Neural cell (in vitro differentiated cells): ENCODE results near the gene TROAP. TPM values are rescaled to one million over a fixed set of nuclear protein-coding genes. Genes with fewer than 3 reads are reported as not detected.
A peak's percentile ranks its signal among the peaks of the same experiment; 100 is the strongest.

Experiments used
- H2AFZ ChIP-seq: fragments of 200-600, 300-800 bp; sonication (generic), shearing (Covaris generic); 2 replicates; pipeline ENCODE4 v1.6.0; 2014; ENCODE audit warnings: low read depth, mild to moderate bottlenecking, antibody characterized with exemption, low read length, moderate library complexity
- H3F3A ChIP-seq: fragments of 200-600 bp; shearing (Covaris generic); 2 replicates; pipeline ENCODE4 v1.6.1; 2016; ENCODE audit warnings: mild to moderate bottlenecking, moderate library complexity, mixed read lengths, antibody characterized with exemption, low read length; ENCODE audit not compliant: insufficient read depth, poor library complexity, severe bottlenecking
- H3K27ac ChIP-seq: fragments of 200-600, 300-800 bp; sonication (generic), shearing (Covaris generic); 2 replicates; pipeline ENCODE4 v1.5.1; 2014; ENCODE audit warnings: mild to moderate bottlenecking, low read length, moderate library complexity
- H3K27me3 ChIP-seq: fragments of 300-800, 200-600 bp; sonication (generic), shearing (Covaris generic); 2 replicates; pipeline ENCODE4 v1.6.0; 2014; ENCODE audit warnings: mild to moderate bottlenecking, low read depth, low read length, moderate library complexity; ENCODE audit not compliant: insufficient read depth
- H3K36me3 ChIP-seq: fragments of 300-800, 200-600 bp; sonication (generic), shearing (Covaris generic); 2 replicates; pipeline ENCODE4 v1.5.1; 2014; ENCODE audit warnings: mild to moderate bottlenecking, antibody characterized with exemption, low read length, moderate library complexity; ENCODE audit not compliant: insufficient read depth
- H3K4me2 ChIP-seq: fragments of 300-800, 200-600 bp; sonication (generic), shearing (Covaris generic); 2 replicates; pipeline ENCODE4 v1.6.0; 2014; ENCODE audit warnings: mild to moderate bottlenecking, low read length
- H3K4me3 ChIP-seq: fragments of 300-800, 200-600 bp; sonication (generic), shearing (Covaris generic); 2 replicates; pipeline ENCODE4 v1.5.1; 2014; ENCODE audit warnings: mild to moderate bottlenecking, low read length, moderate library complexity
- H3K79me2 ChIP-seq: fragments of 200-600 bp; shearing (Covaris generic); replicated peaks from 2 replicates; pipeline ENCODE4 v1.6.0; 2014; ENCODE audit warnings: mild to moderate bottlenecking, low read length, moderate library complexity; ENCODE audit not compliant: insufficient read depth
- H3K9ac ChIP-seq: fragments of 300-800, 200-600 bp; sonication (generic), shearing (Covaris generic); 2 replicates; pipeline ENCODE4 v1.6.1; 2016; ENCODE audit warnings: mild to moderate bottlenecking, low read length, mixed read lengths
- H3K9me2 ChIP-seq: fragments of 200-600 bp; shearing (Covaris generic); 2 replicates; pipeline ENCODE4 v1.6.1; 2016; ENCODE audit warnings: mild to moderate bottlenecking, low read length, mixed read lengths; ENCODE audit not compliant: insufficient read depth
- H3K9me3 ChIP-seq: fragments of 200-600, 300-800 bp; sonication (generic), shearing (Covaris generic); 2 replicates; pipeline ENCODE4 v1.6.1; 2016; ENCODE audit warnings: mild to moderate bottlenecking, mixed run types, low read length, moderate library complexity, mixed read lengths
- H4K20me1 ChIP-seq: fragments of 200-600 bp; shearing (Covaris generic); 2 replicates; pipeline ENCODE4 v1.6.1; 2016; ENCODE audit warnings: mild to moderate bottlenecking, mixed run types; ENCODE audit not compliant: insufficient read depth
- CTCF ChIP-seq: fragments of 450-650 bp; IDR thresholded peaks from 2 replicates; pipeline ENCODE4 v1.5.1; 2014; ENCODE audit warnings: antibody characterized with exemption, mild to moderate bottlenecking, moderate library complexity; ENCODE audit not compliant: poor library complexity, severe bottlenecking
- EP300 ChIP-seq: fragments of 450-650 bp; conservative IDR thresholded peaks from 2 replicates; pipeline ENCODE4 v1.6.1; 2014; ENCODE audit warnings: antibody characterized with exemption, mild to moderate bottlenecking, moderate library complexity; ENCODE audit not compliant: poor library complexity, severe bottlenecking
- EZH2 ChIP-seq: fragments of 200-600, 300-800 bp; shearing (Covaris generic), sonication (generic); IDR thresholded peaks from 2 replicates; pipeline ENCODE4 v1.6.1; 2014; ENCODE audit warnings: antibody characterized with exemption, low read length, borderline replicate concordance, mild to moderate bottlenecking; ENCODE audit not compliant: insufficient read depth, poor library complexity, severe bottlenecking
- MXI1 ChIP-seq: fragments of 450-650 bp; conservative IDR thresholded peaks from 2 replicates; pipeline ENCODE4 v1.6.1; 2014; ENCODE audit warnings: antibody characterized with exemption, mild to moderate bottlenecking; ENCODE audit not compliant: poor library complexity, severe bottlenecking
- POLR2AphosphoS5 ChIP-seq: IDR thresholded peaks from 2 replicates; pipeline ENCODE4 v1.6.1; 2012
- RAD21 ChIP-seq: fragments of 450-650 bp; conservative IDR thresholded peaks from 2 replicates; pipeline ENCODE4 v1.6.1; 2014; ENCODE audit warnings: antibody characterized with exemption, mild to moderate bottlenecking, moderate library complexity
- REST ChIP-seq: IDR thresholded peaks from 2 replicates; pipeline ENCODE4 v1.6.1; 2012; ENCODE audit warnings: borderline replicate concordance
- SMC3 ChIP-seq: fragments of 450-650 bp; conservative IDR thresholded peaks from 2 replicates; pipeline ENCODE4 v1.6.1; 2014; ENCODE audit warnings: antibody characterized with exemption, mild to moderate bottlenecking, moderate library complexity; ENCODE audit not compliant: poor library complexity
- TAF1 ChIP-seq: IDR thresholded peaks from 2 replicates; pipeline ENCODE4 v1.6.1; 2012; ENCODE audit warnings: low read depth
- polyA plus RNA-seq: library from polyadenylated mRNA; depleted of rRNA; stranded (reverse); fragments of >200 nt; gene quantifications from 2 replicates; pipeline ENCODE4 v1.2.3, GENCODE V29; 2014

The TROAP gene
- polyA plus RNA-seq, 1 donor from 2014 or later, result 1.3 TPM

- no peaks in the 10 kb centered on the region for H3K9me2 ChIP-seq
- H2AFZ ChIP-seq, result no peak overlapping the region
- no peaks in the 10 kb centered on the region for H3K79me2 ChIP-seq
- no peak overlapping the region for H3K9ac ChIP-seq
- no peak overlapping the region for H3K27ac ChIP-seq
- TF ChIP-seq SMC3 (no peak), EP300 (no peak), CTCF (peak; percentile 60), EZH2 (peak; percentile 65), TAF1 (no peak)
- no peaks in the 10 kb centered on the region for H3K9me3 ChIP-seq
- H4K20me1 ChIP-seq, result no peaks in the 10 kb centered on the region
- H3K4me3 ChIP-seq, result peak overlapping the region; percentile 59
- H3K27me3 ChIP-seq, result peaks cover 63% of the 10 kb centered on the region
- H3K4me2 ChIP-seq, result no peak overlapping the region
- H3K36me3 ChIP-seq, result no peaks in the 10 kb centered on the region
- no peaks in the 10 kb centered on the region for H3F3A ChIP-seq
These were observed 26.8 kb upstream of the TROAP start for GRCh38 chr12:49296034-49296835.

- TF ChIP-seq CTCF (peak; percentile 55), POLR2AphosphoS5 (no peak), SMC3 (peak; percentile 38), MXI1 (no peak)
- Histone ChIP-seq H3K4me3 (peak overlapping the region; percentile 59), H3K9ac (no peak overlapping the region), H3K79me2 (no peaks in the 10 kb centered on the region), H4K20me1 (no peaks in the 10 kb centered on the region), H3F3A (no peaks in the 10 kb centered on the region), H3K9me3 (no peaks in the 10 kb centered on the region), H3K27me3 (peaks cover 63% of the 10 kb centered on the region), H3K4me2 (no peak overlapping the region), H2AFZ (no peak overlapping the region), H3K9me2 (no peaks in the 10 kb centered on the region), H3K36me3 (no peaks in the 10 kb centered on the region), H3K27ac (no peak overlapping the region)
These were observed 26.0 kb upstream of the TROAP start for GRCh38 chr12:49296836-49297694.

- Histone ChIP-seq H3K9me2 (no peaks in the 10 kb centered on the region), H3K27ac (no peak overlapping the region), H4K20me1 (no peaks in the 10 kb centered on the region), H3K27me3 (peaks cover 63% of the 10 kb centered on the region), H3F3A (no peaks in the 10 kb centered on the region), H2AFZ (no peak overlapping the region), H3K36me3 (no peaks in the 10 kb centered on the region), H3K9me3 (no peaks in the 10 kb centered on the region), H3K4me3 (peak overlapping the region; percentile 59), H3K79me2 (no peaks in the 10 kb centered on the region), H3K9ac (no peak overlapping the region), H3K4me2 (no peak overlapping the region)
- no peak for TF ChIP-seq CTCF
- TF ChIP-seq RAD21, result no peak
- TF ChIP-seq REST, result no peak
- TF ChIP-seq EP300, result no peak
- TF ChIP-seq TAF1, result no peak
- TF ChIP-seq MXI1, result no peak
- TF ChIP-seq POLR2AphosphoS5, result no peak
- TF ChIP-seq EZH2, result no peak
- TF ChIP-seq SMC3, result no peak
These were observed 25.4 kb upstream of the TROAP start for GRCh38 chr12:49297695-49298060.
